K562 treated with DMSO at 1 percent for 12 hours (cell line): Measurements from ENCODE around the gene STK36. TPM values are rescaled to one million over a fixed set of nuclear protein-coding genes. Genes with fewer than 3 reads are reported as not detected.

ENCODE experiments used
- total RNA-seq: library from RNA; unstranded; fragments of 300-600 nt; gene quantifications from 2 replicates; pipeline ENCODE4 v1.2.3, GENCODE V29; 2022; ENCODE audit not compliant: insufficient read depth

Gene STK36, protein sequence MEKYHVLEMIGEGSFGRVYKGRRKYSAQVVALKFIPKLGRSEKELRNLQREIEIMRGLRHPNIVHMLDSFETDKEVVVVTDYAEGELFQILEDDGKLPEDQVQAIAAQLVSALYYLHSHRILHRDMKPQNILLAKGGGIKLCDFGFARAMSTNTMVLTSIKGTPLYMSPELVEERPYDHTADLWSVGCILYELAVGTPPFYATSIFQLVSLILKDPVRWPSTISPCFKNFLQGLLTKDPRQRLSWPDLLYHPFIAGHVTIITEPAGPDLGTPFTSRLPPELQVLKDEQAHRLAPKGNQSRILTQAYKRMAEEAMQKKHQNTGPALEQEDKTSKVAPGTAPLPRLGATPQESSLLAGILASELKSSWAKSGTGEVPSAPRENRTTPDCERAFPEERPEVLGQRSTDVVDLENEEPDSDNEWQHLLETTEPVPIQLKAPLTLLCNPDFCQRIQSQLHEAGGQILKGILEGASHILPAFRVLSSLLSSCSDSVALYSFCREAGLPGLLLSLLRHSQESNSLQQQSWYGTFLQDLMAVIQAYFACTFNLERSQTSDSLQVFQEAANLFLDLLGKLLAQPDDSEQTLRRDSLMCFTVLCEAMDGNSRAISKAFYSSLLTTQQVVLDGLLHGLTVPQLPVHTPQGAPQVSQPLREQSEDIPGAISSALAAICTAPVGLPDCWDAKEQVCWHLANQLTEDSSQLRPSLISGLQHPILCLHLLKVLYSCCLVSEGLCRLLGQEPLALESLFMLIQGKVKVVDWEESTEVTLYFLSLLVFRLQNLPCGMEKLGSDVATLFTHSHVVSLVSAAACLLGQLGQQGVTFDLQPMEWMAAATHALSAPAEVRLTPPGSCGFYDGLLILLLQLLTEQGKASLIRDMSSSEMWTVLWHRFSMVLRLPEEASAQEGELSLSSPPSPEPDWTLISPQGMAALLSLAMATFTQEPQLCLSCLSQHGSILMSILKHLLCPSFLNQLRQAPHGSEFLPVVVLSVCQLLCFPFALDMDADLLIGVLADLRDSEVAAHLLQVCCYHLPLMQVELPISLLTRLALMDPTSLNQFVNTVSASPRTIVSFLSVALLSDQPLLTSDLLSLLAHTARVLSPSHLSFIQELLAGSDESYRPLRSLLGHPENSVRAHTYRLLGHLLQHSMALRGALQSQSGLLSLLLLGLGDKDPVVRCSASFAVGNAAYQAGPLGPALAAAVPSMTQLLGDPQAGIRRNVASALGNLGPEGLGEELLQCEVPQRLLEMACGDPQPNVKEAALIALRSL (N-terminal part only)
- total RNA-seq: 4.2 and 6.8 TPM in 2 replicates

DNA sequence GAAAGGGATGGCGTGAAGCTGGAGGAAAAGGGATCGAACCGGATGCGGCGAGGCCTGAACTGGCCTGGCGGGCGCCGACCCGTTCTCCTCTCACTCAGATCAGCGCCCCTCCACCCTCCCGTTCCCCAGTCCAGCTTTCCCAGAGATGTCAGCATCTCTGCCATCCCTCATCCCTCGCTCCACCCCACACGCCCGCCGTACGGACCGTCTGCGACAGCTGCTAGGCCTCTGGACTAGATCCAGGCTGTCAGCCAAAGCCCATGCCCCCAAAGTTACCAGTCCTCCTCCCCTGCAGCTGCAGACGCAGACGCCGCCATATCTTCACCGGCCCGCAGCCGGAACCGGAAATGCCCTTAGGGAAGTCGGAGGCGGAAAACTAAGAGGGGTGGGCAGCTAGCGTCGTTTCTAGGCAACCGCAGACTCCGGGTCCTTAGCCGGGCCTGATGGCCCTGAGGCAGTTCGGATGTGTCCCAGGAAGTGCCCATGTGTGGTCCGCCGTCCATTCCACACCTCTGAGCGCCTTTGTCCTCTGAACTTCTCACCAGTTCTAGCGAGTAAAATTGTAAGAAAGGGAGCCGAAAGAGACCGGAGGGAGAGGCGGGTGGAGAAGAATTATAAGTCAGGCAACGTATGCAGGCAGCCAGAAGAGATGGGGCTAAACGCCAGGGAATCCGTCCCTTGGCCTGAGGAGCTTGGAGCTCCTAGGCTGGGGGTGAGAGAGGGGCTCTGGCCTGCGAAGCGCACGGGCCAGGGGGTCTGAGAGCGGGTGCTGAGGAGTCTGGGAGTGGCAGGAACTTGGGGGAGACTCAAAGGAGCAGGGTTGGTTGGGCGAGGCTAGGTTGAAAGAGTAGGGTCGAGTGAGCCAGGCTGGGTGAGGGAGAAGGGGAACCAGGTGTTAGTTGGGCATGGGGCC, at the start of gene STK36, which contains the start of gene RNF25:
TSS of gene STK36 (plus strand) at position 433 of the 913 bp plus-strand sequence. CDS start 744 bp downstream, outside the sequence.
TSS of gene RNF25 (minus strand) at position 349 of the 913 bp plus-strand sequence. CDS start at position 317, 32 bp downstream.

DNA sequence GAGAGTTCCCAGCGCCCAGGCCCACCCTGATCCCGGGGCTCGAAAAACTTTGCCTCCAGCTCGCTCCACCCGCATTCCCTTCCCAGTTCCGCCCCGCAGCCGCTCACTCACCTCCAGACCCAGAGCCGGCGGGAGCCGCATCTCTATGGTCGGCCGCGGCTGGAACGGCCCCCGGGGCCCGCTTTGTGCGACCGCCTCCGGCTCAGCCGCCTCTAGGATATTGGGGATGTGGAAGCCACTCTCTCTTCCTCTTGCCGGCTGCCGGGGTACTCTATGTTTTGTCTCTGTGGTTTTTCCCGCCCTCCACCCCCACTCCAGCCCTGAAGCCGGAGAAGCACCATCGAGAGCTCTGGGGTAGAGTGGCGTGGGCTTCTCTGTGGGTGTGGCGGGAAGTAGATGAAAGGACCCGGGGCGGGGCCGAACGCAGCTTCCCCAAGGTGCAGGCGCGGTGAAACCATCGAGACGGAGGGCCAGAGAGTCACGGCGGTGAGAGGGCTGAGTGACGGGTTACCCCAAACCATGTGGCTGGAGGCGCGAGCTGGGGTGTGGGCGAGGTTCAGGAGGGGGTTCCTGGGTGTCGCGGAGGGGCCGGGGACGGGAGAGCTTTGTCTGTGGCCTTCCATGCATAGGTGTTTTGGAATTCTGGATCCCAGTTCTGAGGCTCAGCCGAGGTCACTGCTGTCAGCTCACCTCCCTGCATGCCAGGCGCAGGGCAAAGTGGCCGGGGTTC, 12.5 kb upstream of the STK36 start, which contains the start of the genes BCS1L and ZNF142:
TSS of gene BCS1L (plus strand) at position 426 of the 730 bp plus-strand sequence. CDS start 1,305 bp downstream, outside the sequence.
TSS of gene ZNF142 (minus strand) at position 366 of the 730 bp plus-strand sequence. CDS start 3,194 bp downstream, outside the sequence.

DNA sequence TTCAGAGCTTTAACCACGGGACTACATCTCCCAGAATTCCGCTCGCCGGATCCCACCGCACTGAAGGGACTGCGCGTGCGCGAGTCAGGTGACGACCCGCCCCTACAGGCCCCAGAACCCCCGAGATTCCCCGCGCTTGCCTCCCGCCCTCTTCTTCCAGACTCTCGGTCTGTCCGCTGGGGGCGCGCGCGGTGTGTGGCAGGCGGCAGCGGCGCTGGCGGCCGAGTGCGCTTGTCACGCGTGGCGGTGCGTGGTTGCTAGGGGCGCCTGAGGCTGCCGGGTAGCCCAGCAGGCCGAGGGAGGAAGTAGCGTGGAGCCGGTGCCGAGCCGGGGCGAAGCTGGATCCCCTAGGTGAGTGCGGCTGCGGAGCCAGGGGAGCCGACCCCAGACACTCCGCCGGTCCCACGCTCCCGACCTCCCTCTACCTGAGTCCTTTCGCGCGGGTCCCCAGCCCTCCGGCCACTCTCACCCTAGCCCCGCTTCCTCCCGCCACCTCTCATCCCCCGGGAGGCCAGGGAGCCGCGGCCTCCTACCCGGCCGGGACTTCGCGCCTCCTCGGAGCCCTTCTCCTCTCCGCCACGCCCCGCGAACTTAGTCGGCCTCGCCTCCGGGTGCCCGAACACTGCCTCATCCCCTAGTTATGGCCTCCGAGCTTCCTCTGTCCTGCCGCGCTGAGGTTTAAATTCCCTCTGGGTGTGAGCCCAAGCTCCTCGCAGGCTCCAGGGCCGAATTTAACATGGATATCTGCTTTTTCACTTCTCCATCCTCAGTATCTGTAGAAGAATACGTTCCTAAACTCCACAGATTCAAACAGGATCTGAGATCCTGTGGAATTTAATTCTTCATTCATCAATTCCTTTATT, 39.0 kb downstream of the STK36 start, which contains the start of gene TTLL4:
TSS of gene TTLL4 (plus strand) at position 149 of the 863 bp plus-strand sequence. CDS start 26,842 bp downstream, outside the sequence.

Other genes with a start within 250 kb of the STK36 start
- gene USP37, start 103.7 kb upstream of the STK36 start, total RNA-seq: 0.68 and 4.9 TPM in 2 replicates
- gene CNOT9, start 103.2 kb upstream of the STK36 start, total RNA-seq: 8.1 and 30.9 TPM in 2 replicates
- gene PLCD4, start 64.2 kb upstream of the STK36 start, total RNA-seq: 0.31 TPM in 1 of 2 replicates, not detected in the other
- gene ZNF142, start 12.5 kb upstream of the STK36 start, total RNA-seq: 2.5 and 14.3 TPM in 2 replicates
- gene BCS1L, start 12.4 kb upstream of the STK36 start, total RNA-seq: 23.2 TPM in 2 replicates
- gene RNF25, start 84 bp upstream of the STK36 start, total RNA-seq: 22.6 and 38.6 TPM in 2 replicates
- 28.0 and 54.8 TPM in 2 replicates for gene TTLL4, start 38.7 kb downstream of the STK36 start, total RNA-seq
- gene CYP27A1, start 110.1 kb downstream of the STK36 start, total RNA-seq: not detected in 2 replicates
- gene PRKAG3, start 159.7 kb downstream of the STK36 start, total RNA-seq: not detected in 2 replicates
- gene WNT6, start 187.7 kb downstream of the STK36 start, total RNA-seq: not detected in 2 replicates
- gene WNT10A, start 208.8 kb downstream of the STK36 start, total RNA-seq: not detected in 2 replicates